Right renal cortex interstitium (tissue), 3 donors: ENCODE data around the gene TENM4. TPM values are rescaled to one million over a fixed set of nuclear protein-coding genes. Genes with fewer than 3 reads are reported as not detected.
A peak's percentile ranks its signal among the peaks of the same experiment; 100 is the strongest.

Experiments
- DNase-seq, 3 donors: peaks; one replicate each; pipeline ENCODE4 v3.0.0-alpha.2; 2013; ENCODE audit warnings: low read depth in 3 of 3, low spot score in 2 of 3
- polyA plus RNA-seq, 3 donors: library from polyadenylated mRNA; unstranded; fragments of 120-200 nt; gene quantifications; one replicate each; pipeline ENCODE4 v1.2.1, GENCODE V29; 2013; ENCODE audit not compliant: insufficient read length in 3 of 3

TENM4 gene
- polyA plus RNA-seq, 3 donors: 20.2 to 22.7 (median 21.1) TPM

- no peak for DNase-seq
Observed at GRCh38 chr11:79393362-79394043, 47.3 kb downstream of the TENM4 start.

GRCh38 chr11:79392161-79392560 lies 48.7 kb downstream of the TENM4 start:
- DNase-seq: no peak

- no peak for DNase-seq
Observed at GRCh38 chr11:79390923-79391322, 49.9 kb downstream of the TENM4 start.

GRCh38 chr11:79390477-79390876 lies 50.4 kb downstream of the TENM4 start:
- DNase-seq: no peak

GRCh38 chr11:79388201-79388600 lies 52.6 kb downstream of the TENM4 start:
- DNase-seq: no peak

GRCh38 chr11:79383874-79384273 lies 57.0 kb downstream of the TENM4 start:
- DNase-seq: no peak

GRCh38 chr11:79382301-79383050 lies 58.4 kb downstream of the TENM4 start:
- DNase-seq: no peak

- peak in 1 of 3 donors; percentile 10 for DNase-seq
Observed at GRCh38 chr11:79381036-79381435, 59.8 kb downstream of the TENM4 start.

GRCh38 chr11:79377406-79377805 lies 63.4 kb downstream of the TENM4 start:
- no peak for DNase-seq

GRCh38 chr11:79375818-79376550 lies 64.8 kb downstream of the TENM4 start:
- DNase-seq: no peak

GRCh38 chr11:79374727-79375126 lies 66.1 kb downstream of the TENM4 start:
- no peak for DNase-seq

GRCh38 chr11:79371724-79372123 lies 69.1 kb downstream of the TENM4 start:
- DNase-seq: no peak

- no peak for DNase-seq
Observed at GRCh38 chr11:79371152-79371551, 69.7 kb downstream of the TENM4 start.

- DNase-seq: no peak
Observed at GRCh38 chr11:79369055-79369454, 71.8 kb downstream of the TENM4 start.

- no peak for DNase-seq
Observed at GRCh38 chr11:79367844-79368243, 73.0 kb downstream of the TENM4 start.

GRCh38 chr11:79366218-79366617 lies 74.6 kb downstream of the TENM4 start:
- no peak for DNase-seq

GRCh38 chr11:79363861-79364378 lies 76.9 kb downstream of the TENM4 start:
- no peak for DNase-seq

- no peak for DNase-seq
Observed at GRCh38 chr11:79363256-79363655, 77.6 kb downstream of the TENM4 start.

- DNase-seq: no peak
Observed at GRCh38 chr11:79362821-79363220, 78.0 kb downstream of the TENM4 start.

- no peak for DNase-seq
Observed at GRCh38 chr11:79362206-79362757, 78.5 kb downstream of the TENM4 start.

GRCh38 chr11:79358258-79358657 lies 82.6 kb downstream of the TENM4 start:
- DNase-seq: no peak
